ENCODE results near the gene CKAP2L.

The CKAP2L gene

GRCh38 chr2:112760149-112760548, 4.3 kb downstream of the CKAP2L start:
- DNase-seq, result no peak

- no peak for DNase-seq
Observed at GRCh38 chr2:112758711-112759110, 5.7 kb downstream of the CKAP2L start.

- DNase-seq, result no peak
Observed at GRCh38 chr2:112757265-112757664, 7.1 kb downstream of the CKAP2L start.

GRCh38 chr2:112756207-112756606, 8.2 kb downstream of the CKAP2L start:
- DNase-seq, result no peak

GRCh38 chr2:112755444-112755843, 9.0 kb downstream of the CKAP2L start:
- DNase-seq, result no peak

GRCh38 chr2:112754564-112754963, 9.8 kb downstream of the CKAP2L start:
- DNase-seq, result no peak

GRCh38 chr2:112752667-112753066, 11.7 kb downstream of the CKAP2L start:
- no peak for DNase-seq

- no peak for DNase-seq
Observed at GRCh38 chr2:112751451-112752197, 12.8 kb downstream of the CKAP2L start.

GRCh38 chr2:112750560-112750843, 13.9 kb downstream of the CKAP2L start:
- no peak for DNase-seq

GRCh38 chr2:112749755-112750559, 14.5 kb downstream of the CKAP2L start:
- DNase-seq, result peak; percentile 85

- no peak for DNase-seq
Observed at GRCh38 chr2:112740527-112740926, 23.9 kb downstream of the CKAP2L start.

- no peak for DNase-seq
Observed at GRCh38 chr2:112737542-112738232, 26.7 kb downstream of the CKAP2L start.

GRCh38 chr2:112733871-112734270, 30.5 kb downstream of the CKAP2L start:
- DNase-seq, result no peak

GRCh38 chr2:112733456-112733855, 31.0 kb downstream of the CKAP2L start:
- DNase-seq, result no peak

- no peak for DNase-seq
Observed at GRCh38 chr2:112731479-112731878, 32.9 kb downstream of the CKAP2L start.

GRCh38 chr2:112730791-112731190, 33.6 kb downstream of the CKAP2L start:
- no peak for DNase-seq

GRCh38 chr2:112730216-112730615, 34.2 kb downstream of the CKAP2L start:
- DNase-seq, result no peak

- no peak for DNase-seq
Observed at GRCh38 chr2:112728378-112729175, 35.8 kb downstream of the CKAP2L start.

GRCh38 chr2:112728029-112728362, 36.4 kb downstream of the CKAP2L start:
- no peak for DNase-seq

- DNase-seq, result no peak
Observed at GRCh38 chr2:112727276-112728028, 37.0 kb downstream of the CKAP2L start.

- peak; percentile 87 for DNase-seq
Observed at GRCh38 chr2:112726487-112727190, 37.8 kb downstream of the CKAP2L start.

All from stimulated activated CD4-positive, alpha-beta T cell treated with anti-CD3 and anti-CD28 coated beads, Interleukin-12 subunit alpha, Interleukin-12 subunit beta, amount 100 ng/mL, for 4 hours (primary cell).